ENCODE results near the gene ACVR1.
A peak's percentile ranks its signal among the peaks of the same experiment; 100 is the strongest.
"Not testable (repeated sequence)": the region's sequence is repeated elsewhere in the genome, so short reads cannot be mapped to it uniquely, and the experiment has no call there.

ACVR1 gene

GRCh38 chr2:157787364-157787938, 88.7 kb downstream of the ACVR1 start:
- no peak for DNase-seq

GRCh38 chr2:157786663-157787363, 89.3 kb downstream of the ACVR1 start:
- DNase-seq = no peak

GRCh38 chr2:157785866-157786662, 90.1 kb downstream of the ACVR1 start:
- DNase-seq = no peak

GRCh38 chr2:157785200-157785599, 90.9 kb downstream of the ACVR1 start:
- DNase-seq = no peak

GRCh38 chr2:157784823-157785175, 91.3 kb downstream of the ACVR1 start:
- no peak for DNase-seq

- peak in 1 of 5 donors; percentile 49 for DNase-seq
Measured at GRCh38 chr2:157784169-157784822, 91.8 kb downstream of the ACVR1 start.

- DNase-seq = no peak
Measured at GRCh38 chr2:157783245-157783644, 92.9 kb downstream of the ACVR1 start.

GRCh38 chr2:157782057-157782845, 93.9 kb downstream of the ACVR1 start:
- no peak for DNase-seq

GRCh38 chr2:157780211-157780610, 95.9 kb downstream of the ACVR1 start:
- DNase-seq = no peak

GRCh38 chr2:157779794-157780193, 96.3 kb downstream of the ACVR1 start:
- DNase-seq = no peak

- DNase-seq = peak in 4 of 5 donors; percentile 9 to 39 (median 27)
Measured at GRCh38 chr2:157777427-157777826, 98.7 kb downstream of the ACVR1 start.

GRCh38 chr2:157771234-157771633, 104.9 kb downstream of the ACVR1 start:
- DNase-seq = no peak

GRCh38 chr2:157769856-157770255, 106.3 kb downstream of the ACVR1 start:
- no peak for DNase-seq

- no peak for DNase-seq
Measured at GRCh38 chr2:157764386-157764785, 111.7 kb downstream of the ACVR1 start.

GRCh38 chr2:157761520-157761919, 114.6 kb downstream of the ACVR1 start:
- DNase-seq = no peak

GRCh38 chr2:157760949-157761348, 115.2 kb downstream of the ACVR1 start:
- DNase-seq = no peak

GRCh38 chr2:157759855-157760254, 116.3 kb downstream of the ACVR1 start:
- no peak for DNase-seq

GRCh38 chr2:157758586-157758985, 117.5 kb downstream of the ACVR1 start:
- DNase-seq = no peak

- DNase-seq = no peak
Measured at GRCh38 chr2:157757500-157757899, 118.6 kb downstream of the ACVR1 start.

GRCh38 chr2:157756447-157756846, 119.7 kb downstream of the ACVR1 start:
- DNase-seq = not testable (repeated sequence)

- no peak for DNase-seq
Measured at GRCh38 chr2:157751462-157752058, 124.6 kb downstream of the ACVR1 start.

- DNase-seq = no peak
Measured at GRCh38 chr2:157749684-157750083, 126.4 kb downstream of the ACVR1 start.
